GM21390 (cell line): ENCODE measurements around the gene REPS2.

Experiments
- ATAC-seq: cut with Tn5 transposase; IDR thresholded peaks from one replicate; pipeline ENCODE4 v1.9.1; 2021; ENCODE audit not compliant: unreplicated experiment

Gene REPS2

DNA sequence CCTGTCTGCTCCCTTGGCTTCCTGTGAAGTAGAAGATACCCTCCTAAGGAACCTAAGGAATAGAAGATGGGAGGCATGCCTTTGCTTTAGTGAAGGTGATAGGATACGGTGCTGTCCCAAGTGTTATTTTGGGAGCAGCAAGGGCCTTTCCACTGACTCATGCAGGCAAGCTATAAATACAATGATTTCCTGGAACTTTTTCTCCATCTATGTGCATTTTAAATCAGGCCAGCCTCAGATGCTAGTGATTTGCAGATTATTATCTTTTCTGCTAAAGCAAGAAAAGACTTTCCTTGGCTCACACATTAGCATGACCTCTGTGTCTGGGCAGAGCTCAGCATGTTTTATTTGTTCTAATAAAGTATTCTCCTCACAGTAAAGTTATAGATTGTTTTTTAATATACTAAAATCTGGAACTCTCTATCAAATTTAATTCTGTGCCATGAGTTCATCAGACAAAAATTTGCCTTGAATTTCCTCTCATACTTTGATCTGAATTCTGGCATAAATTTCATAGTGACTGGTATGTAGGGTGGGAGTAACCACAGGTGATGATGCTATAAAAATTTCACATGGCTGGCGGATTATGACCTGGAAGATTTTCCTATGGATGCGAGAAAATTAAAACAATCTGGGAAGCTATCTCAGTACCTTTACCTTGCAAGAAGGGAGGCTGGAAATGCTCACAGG, 131.7 kb downstream of the REPS2 start:
- ATAC-seq = no peak

DNA sequence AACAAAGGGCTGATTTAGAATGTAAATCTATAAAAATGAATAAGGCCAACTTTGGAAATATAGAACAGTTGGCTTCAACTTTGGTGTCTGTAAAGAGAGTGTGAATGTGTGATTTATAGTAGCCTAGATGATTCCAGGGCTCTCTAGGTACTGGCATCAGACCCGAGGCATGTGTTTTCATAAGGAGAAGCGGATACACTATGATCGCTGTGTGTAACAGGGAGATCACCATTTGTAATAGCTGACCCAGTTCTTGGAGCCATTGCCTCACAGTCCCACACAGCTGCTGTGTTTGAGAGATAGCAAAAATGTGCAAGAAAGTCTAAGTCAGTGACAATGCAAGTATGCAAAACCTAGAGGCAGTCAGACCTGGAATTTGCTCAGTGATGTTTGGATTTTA, 135.1 kb downstream of the REPS2 start:
- ATAC-seq = no peak

DNA sequence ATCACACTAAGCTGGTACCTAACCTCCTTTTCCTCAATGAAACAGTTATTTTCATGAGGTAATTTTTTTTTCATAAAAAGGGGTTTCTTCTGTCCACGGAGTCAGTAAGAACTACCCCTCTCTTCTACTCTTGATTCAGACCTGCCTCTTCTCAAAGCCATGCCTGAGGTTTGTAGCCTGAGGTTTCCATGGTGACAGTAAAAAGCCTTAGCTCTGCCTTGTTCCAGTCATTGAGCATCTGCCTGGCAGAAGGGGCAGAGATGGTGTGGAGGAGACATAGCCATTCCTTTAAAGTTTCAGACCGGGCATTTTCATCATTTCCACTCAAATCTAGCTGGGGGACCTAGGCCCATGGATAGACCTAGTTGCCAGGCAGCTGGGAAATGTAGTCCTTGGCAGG, 135.5 kb downstream of the REPS2 start:
- no peak for ATAC-seq

DNA sequence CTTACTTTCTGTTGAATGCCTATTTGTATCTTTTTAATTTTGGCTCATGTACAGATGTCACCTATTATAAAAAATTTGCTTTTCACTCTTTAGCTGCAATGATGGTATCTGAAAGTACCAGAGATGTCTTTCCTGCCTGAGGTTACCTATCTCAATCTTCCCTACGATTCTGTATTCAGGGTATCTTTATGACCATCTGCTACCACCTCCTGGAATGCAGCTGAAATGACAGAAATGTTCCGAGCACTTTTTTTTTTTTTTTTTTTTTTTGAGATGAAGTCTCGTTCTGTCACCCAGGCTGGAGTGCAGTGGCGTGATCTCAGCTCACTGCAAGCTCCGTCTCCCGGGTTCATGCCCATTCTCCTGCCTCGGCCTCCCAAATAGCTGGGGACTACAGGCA, 136.4 kb downstream of the REPS2 start:
- no peak for ATAC-seq

DNA sequence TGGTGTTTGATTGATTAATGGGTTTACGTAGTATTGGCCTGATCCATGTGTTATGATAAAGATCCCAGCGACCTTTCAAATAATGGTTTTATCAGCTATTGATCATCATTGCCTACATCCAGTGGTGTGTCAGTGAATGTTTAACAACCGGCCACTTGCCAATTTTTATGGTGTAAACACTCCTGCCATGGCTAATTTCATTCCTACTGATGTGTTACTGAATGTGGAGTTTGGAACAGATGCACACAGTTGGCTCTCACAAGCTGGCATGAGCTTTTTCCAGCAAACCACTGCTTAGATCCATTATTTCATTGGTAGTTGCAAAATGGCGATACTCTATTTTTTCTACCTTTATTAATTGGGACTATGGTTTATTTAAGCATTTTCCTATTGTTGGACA, 139.9 kb downstream of the REPS2 start:
- ATAC-seq = no peak

DNA sequence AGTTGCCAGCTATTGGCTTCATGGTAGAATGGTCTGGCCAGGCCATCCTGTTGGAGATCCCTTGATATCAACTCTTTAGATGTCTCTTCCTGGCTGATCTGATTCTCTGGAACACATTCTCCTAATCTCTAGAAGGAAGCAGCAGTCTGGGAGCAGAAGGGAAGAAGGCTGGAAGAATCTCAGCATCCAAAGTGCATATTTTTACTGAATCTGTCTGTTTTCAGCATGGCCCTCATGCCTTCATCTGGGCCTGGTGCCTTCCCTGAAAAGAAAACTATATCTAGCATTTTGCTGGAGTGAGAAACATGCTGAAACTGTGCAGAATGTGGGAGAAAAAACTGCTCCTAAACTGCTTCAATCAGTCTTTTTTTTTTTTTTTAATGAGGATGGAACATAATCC, 148.7 kb downstream of the REPS2 start:
- no peak for ATAC-seq

DNA sequence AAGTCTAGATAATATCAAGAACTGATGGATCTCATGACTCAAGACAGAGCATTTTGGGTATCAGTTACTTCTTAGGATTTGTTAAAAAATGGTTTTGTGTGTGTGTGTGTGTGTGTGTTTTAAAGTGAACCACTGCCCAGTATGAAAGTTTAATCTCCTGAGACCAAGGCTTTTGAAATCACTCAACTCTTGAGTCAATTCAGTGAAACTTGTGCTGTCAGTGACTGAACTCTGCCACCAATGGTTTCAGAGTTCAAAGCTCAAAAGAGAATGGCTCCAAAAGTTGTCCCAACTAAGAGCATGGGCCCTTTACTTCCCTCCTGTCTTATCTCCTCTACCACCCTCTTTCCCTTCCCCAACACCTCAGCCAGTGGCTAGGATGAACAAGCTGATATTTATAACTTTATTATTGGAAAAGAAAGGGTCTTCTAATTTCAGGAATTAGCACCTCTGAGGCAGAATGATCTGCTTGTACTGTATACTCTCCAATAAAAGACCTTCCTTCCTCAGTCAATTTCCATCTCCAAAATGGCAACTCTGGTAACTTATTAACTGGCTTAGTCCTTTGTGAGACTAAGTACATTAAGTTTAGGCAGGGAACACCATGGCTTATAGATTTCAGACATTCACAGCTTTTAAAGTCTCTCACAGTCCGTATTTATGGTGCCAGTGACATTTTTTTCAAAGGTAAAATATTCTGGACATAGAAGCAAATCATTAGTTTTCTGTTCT, 152.2 kb downstream of the REPS2 start:
- no peak for ATAC-seq

DNA sequence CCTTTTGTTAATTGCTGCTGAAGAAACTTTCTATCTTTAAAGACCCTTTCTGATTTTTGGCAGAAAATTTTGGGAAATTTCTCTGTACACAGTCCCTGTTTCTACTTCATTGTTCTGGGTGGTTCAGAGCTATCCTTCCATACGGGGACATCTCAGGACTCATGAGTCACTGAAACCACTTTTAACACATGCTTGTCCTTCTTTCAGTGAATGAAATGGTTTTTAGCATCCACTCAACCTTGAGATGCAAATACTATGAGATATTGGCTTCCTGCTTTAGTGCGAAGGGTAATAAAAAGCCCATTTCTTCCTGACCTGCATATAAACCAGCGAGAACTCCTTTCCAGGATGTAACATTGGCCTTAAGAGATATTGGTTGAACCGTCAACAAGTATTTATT, 158.0 kb downstream of the REPS2 start:
- ATAC-seq = no peak

DNA sequence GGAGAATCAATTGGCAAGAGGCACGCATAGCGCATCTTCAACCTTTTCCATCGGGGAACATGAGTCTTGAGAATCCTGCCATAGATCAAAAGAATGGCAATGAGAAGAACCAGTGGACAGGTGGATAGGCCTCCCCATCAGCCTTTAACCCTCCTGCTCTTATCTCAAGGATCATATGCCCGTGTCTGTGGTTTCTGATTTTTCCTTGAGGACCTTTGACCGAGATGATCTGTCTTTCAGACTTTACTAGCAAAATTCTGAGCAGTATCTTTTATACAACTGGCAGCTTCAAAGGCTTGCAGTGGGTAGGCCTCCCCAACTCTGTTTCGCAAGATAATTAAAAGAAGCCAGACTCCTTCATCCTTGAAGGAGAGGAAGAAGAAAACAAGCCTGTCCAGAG, 174.4 kb downstream of the REPS2 start:
- no peak for ATAC-seq

DNA sequence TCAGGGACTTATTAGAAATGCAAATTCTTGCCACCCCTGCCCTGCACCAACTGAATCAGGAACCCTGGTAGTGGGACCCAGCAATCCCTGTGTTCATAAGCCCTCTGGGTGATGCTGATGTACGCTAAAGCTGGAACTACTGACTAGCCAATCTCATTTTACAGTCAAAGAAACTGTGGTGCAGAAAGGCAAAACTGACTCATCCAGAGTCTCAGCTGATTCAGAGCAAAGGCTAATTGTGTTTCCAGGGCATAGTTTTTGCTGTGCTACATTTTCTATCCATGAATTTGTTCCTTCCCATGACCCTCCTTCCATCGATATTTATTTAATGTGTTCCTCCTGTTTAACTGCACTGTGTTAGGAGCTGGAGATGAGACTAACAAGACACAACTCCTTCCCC, 207.5 kb downstream of the REPS2 start:
- no peak for ATAC-seq

DNA sequence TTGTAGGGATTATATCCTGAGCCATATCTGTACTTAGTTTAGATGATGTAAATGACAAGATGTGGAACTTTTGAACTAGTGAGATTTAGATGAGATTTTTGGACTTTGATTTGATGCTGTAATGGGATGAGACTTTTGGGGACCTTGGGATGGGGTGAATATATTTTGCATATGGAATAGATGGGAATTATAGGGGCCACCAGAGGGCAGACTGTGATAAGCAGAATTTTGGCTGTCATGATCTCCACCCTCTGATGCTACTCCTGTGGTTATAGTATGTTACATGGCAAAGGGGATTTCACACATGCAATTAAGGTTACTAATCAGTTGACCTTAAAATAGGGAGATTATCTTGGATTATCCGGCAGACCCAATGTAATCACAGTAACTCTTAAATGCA, 214.5 kb downstream of the REPS2 start:
- no peak for ATAC-seq

DNA sequence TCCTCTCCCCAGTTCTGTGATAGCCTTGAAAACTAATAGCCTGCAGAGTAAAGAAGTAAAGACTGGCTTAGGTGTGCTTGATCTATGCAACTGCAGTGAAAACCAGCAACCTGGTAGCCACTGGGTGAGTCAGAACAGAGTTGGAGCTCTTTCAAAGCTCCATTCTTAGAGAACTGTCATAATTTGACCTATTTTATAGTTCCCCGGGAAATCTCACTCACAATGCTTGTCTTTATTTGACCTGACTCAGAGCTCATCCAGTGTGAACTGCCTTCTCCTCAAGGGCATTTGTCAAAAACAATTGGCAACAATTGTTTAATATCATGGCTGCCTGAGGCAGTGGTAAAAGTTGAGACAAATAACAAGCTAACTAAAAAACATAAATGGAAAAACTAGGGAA, 215.5 kb downstream of the REPS2 start:
- no peak for ATAC-seq

DNA sequence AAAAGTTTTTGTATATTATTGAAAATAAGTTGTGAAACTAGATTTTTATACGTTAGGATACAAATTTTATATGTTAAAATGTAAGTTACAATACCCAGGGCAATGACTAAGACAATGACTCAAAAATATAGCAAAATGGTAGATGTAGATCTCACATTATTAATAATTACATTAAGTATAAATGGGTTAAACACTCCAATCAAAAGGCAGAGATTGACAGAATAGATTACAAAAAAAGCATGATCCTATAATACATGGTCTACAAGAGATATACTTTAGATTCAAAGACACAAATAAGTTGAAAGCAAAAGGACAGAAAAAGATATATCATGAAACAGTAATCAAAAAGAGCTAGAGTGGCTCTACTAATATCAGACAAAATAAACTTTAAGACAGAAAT, 217.6 kb downstream of the REPS2 start:
- ATAC-seq = no peak

DNA sequence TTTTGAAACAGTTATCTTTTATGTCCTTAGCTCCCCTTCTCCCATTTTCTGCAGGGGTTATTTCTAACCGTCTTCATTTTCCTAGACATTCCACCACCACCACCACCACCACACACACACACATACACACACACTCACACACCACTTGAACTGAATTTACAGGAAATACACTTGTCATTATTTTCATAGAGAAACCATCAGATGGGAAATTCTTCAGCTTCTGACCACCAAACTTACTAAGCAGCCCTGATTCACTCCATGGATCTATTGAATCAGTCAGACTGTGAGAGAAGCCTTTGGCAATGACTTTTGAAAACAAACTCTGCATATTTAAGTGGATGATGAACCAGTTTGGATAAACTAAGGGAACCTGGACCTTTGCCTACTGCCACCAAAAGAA, 218.5 kb downstream of the REPS2 start:
- ATAC-seq = no peak

DNA sequence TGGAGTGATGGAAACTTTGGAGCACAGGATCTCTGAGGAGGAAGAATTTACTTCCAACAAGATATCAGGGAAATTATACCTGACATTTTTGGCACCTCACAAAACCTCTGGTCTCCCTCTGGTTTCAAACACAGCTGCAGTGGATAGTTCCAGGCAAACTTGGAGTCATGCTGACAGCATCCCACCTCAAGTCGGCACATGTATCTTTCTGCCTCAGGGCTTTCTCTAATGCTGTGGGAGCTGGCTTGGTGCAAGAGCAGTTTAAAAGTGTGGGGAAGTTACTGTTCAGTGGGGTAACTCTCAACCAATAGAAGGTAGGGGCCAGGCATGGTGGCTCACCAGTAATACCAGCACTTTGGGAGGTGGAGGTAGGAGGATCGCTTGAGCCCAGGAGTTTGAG, 221.5 kb downstream of the REPS2 start:
- no peak for ATAC-seq

DNA sequence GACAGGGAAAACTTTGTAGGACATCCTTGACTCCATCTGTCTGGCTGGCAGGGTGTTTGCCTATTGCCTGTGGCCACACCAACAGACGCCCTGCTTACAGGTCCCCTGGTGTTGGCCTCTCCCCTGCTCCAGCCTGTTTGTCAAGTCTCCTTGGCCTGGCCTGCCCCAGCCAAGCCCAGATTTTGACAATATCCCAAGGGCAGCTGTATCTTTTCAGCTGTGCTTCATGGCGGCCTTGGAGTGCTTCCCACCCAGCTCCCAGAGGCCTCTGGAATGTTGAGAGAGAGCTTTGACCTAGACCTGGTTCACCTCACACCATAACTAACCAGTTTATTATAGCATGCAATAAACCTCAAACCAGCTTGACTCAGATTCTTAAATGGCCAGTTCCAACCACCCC, 224.5 kb downstream of the REPS2 start:
- ATAC-seq = no peak

DNA sequence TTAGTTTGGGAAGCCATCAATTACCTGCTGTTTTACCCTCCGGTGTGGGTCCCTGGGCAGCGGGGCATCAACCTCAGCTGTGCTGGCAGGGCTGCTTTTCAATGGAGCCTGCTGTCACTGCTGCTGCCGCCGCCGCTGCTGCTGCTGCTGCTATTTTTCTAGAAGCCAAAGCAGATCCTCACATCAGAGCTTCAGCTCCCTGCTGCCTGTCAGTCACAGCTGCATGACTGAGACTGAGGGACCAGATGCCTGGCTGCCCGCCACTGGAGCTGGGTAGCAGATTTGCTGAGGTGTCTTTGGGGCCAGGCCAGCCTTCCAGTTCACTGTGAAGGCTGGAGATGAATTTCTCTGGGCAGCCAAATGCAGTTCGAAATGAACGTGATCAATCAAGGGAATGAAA, 228.2 kb downstream of the REPS2 start:
- no peak for ATAC-seq

DNA sequence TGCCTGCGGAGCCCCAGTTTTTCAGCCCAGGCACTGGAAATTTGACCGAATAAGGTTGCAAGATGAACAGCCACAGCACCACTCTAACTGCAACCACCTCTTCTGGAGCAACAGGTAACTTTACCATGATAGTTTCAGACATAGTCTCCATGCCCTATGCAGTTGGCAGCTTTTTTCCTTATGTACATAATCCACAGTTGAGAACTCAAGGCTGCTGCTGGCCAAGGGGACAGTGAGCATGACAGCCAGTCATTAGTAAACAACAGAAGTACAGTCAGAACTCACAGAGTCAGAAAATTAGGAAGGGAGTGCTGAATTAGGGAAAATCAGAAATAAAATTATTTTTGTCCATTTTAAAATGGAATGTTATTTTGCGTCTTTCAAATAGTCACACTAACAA, 235.9 kb downstream of the REPS2 start:
- ATAC-seq = no peak

DNA sequence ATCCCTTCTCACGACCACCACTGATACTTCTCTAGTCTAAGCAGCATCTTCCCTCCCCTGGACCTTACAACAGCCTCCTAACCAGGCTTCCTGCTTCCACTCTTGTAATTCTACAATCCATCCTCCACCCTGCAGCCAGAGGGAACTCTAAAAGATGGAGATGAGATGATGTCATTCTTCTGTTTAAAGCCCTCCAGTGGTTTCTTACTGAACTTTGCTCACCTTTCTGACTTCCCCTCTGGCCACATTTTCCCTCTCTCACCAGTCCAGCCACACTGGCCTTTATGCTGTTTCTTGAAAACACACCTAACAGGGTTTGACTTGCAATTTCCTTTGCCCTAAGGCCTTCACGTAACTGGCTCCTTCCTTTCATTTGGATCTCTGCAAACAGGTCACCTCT, 237.1 kb downstream of the REPS2 start:
- ATAC-seq = no peak

DNA sequence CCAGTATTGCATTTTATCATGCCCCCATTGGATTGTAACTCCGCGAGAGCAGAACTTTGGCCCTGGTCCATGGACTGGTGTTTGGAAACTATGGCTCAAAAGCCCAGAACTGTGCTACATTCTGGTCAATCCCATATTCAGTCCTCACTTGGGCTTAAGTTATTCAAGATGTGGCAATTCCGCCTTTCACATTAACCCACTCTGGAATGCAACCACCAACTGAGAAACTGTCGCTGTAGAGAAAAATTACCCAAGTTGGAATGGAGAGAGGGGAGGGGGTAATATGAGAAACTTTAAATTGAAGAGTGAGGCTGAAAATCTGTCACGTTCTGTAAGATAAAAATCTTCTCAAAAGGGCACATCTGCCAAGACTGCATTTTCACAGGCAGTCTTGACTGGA, 239.0 kb downstream of the REPS2 start:
- no peak for ATAC-seq

DNA sequence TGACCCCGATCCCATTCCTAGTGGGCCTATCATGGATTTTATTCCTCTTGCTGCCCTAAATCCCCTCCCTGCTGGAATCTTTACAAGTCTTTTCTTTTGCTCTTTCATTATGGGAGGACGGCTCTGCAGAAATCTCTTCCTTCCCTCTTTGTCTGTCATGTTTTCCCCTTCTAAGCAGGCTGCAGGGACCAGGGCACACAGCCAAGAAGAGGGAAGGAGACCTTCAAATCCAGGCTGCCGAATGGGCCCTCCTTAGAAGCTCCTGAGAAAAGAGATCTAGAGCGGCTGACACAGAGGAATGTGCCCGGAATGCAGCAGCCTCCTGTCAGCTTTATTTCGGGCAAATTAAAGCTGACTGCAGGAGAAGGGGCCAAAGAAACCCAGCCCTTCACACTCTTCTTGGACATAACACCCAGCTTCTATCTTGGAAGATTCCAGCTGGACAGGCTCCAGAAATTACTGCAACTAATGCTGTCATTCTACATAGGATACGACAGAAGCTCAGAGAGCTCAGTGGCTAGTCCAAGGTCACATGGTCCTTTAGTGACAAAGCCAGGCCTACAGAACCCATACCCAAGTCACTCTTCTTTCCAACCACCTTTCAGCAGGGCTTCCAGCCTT, 240.8 kb downstream of the REPS2 start:
- no peak for ATAC-seq

DNA sequence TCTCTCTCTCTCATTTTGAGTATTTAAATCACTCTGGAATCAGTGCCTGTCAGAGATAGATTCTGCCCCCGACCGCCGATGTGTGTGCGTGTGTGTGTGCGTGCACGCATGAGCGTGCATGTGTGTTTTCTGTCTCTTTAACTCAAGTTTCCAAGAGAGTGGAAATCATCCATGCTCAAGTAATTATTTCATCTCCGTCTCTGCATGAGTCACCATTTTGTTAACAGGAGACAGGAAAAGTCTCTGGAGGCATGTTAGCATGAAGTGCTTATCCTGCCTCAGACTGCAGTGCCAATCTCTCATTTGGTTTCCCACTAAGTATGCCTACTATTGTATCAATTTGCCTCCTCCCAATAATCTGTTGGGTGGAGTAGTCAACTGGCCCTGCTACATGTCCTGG, 245.6 kb downstream of the REPS2 start:
- ATAC-seq = no peak
